Activated B cell treated with CpG ODN at 0.5 μM for 24 hours (primary cell): ENCODE measurements around the gene DEFB114. TPM values are rescaled to one million over a fixed set of nuclear protein-coding genes. Genes with fewer than 3 reads are reported as not detected.

Source experiments
- ATAC-seq: fragments of 200-7000 bp; cut with Tn5 transposase; one replicate; pipeline ENCODE4 v1.10.0; 2021; ENCODE audit warnings: low read depth, mild to moderate bottlenecking, moderate library complexity
- CTCF ChIA-PET: fragments of 350-600 bp; sonication (Branson Sonifier 250); formaldehyde crosslinking; loops from one replicate; lab custom pipeline; 2021; ENCODE audit warnings: antibody characterized with exemption; lab: Charles Lee
- POLR2A ChIA-PET: fragments of 350-600 bp; sonication (Branson Sonifier 250); formaldehyde crosslinking; loops from one replicate; lab custom pipeline; 2021; ENCODE audit warnings: antibody characterized with exemption; lab: Charles Lee
- DNase-seq: peaks from one replicate; pipeline ENCODE4 v3.0.0; 2022
- H3K27ac Mint-ChIP-seq: one replicate; pipeline ENCODE4 v1.8.0; 2020; ENCODE audit warnings: mixed read lengths
- H3K27me3 Mint-ChIP-seq: one replicate; pipeline ENCODE4 v1.8.0; 2021; ENCODE audit warnings: mixed read lengths
- H3K36me3 Mint-ChIP-seq: one replicate; pipeline ENCODE4 v1.8.0; 2021; ENCODE audit warnings: low read depth, mixed read lengths
- H3K4me1 Mint-ChIP-seq: one replicate; pipeline ENCODE4 v1.8.0; 2021; ENCODE audit warnings: mixed read lengths
- H3K4me3 Mint-ChIP-seq: one replicate; pipeline ENCODE4 v1.8.0; 2020; ENCODE audit warnings: mild to moderate bottlenecking, mixed read lengths
- H3K9me3 Mint-ChIP-seq: one replicate; pipeline ENCODE4 v1.8.0; 2020; ENCODE audit warnings: mixed read lengths
- intact Hi-C: fragments of 100-400 bp; cut with micrococcal nuclease; formaldehyde crosslinking; loops from one replicate; pipeline ENCODE4 v1.15.1; 2024
- total RNA-seq: library from RNA; stranded (reverse); gene quantifications from 2 replicates; pipeline ENCODE4 v1.2.3, GENCODE V29; 2022
- TF ChIP-seq, protein P1 (sequence below): fragments of 200-600 bp; IDR thresholded peaks from one replicate; pipeline ENCODE4 v1.8.0; 2022; ENCODE audit warnings: antibody characterized with exemption, mild to moderate bottlenecking

The DEFB114 gene, protein sequence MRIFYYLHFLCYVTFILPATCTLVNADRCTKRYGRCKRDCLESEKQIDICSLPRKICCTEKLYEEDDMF
- not detected in 2 replicates for total RNA-seq

DNA sequence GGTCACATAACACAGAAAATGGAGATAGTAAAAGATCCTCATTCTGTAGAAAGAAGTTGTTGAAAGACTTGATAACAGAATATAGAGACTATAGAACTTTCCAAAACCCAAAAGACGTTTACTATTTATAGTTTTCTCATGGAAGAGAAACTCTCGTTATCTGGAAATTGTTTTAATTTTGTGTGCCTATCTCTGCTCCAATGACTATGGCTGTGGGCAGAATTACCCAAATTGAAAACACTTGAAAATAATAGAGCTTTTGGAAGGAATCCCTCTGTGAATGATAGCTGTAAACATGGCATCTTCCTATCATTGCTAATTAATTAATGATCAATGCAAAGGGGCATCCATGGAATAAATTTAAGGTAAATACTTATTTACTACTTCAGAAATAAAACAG is at the start of gene DEFB114:
TSS of gene DEFB114 (minus strand) at position 101 of the 400 bp plus-strand sequence. CDS start at position 42, 59 bp downstream.
- no peaks in the 10 kb centered on the region for H3K36me3 Mint-ChIP-seq
- H3K27ac Mint-ChIP-seq, result no peak within 1 kb of the TSS
- ChIA-PET POLR2A (no interaction called here), CTCF (no interaction called here)
- intact Hi-C loops, result no loop called here
- no peak for DNase-seq
- TF ChIP-seq, protein P1, sequence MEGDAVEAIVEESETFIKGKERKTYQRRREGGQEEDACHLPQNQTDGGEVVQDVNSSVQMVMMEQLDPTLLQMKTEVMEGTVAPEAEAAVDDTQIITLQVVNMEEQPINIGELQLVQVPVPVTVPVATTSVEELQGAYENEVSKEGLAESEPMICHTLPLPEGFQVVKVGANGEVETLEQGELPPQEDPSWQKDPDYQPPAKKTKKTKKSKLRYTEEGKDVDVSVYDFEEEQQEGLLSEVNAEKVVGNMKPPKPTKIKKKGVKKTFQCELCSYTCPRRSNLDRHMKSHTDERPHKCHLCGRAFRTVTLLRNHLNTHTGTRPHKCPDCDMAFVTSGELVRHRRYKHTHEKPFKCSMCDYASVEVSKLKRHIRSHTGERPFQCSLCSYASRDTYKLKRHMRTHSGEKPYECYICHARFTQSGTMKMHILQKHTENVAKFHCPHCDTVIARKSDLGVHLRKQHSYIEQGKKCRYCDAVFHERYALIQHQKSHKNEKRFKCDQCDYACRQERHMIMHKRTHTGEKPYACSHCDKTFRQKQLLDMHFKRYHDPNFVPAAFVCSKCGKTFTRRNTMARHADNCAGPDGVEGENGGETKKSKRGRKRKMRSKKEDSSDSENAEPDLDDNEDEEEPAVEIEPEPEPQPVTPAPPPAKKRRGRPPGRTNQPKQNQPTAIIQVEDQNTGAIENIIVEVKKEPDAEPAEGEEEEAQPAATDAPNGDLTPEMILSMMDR, result no peak
- peaks cover 3% of the 10 kb centered on the region for H3K9me3 Mint-ChIP-seq
- H3K4me3 Mint-ChIP-seq, result no peak within 1 kb of the TSS
- no peak for ATAC-seq
- H3K27me3 Mint-ChIP-seq, result no peaks in the 10 kb centered on the region
- H3K4me1 Mint-ChIP-seq, result no peaks in the 10 kb centered on the region

DNA sequence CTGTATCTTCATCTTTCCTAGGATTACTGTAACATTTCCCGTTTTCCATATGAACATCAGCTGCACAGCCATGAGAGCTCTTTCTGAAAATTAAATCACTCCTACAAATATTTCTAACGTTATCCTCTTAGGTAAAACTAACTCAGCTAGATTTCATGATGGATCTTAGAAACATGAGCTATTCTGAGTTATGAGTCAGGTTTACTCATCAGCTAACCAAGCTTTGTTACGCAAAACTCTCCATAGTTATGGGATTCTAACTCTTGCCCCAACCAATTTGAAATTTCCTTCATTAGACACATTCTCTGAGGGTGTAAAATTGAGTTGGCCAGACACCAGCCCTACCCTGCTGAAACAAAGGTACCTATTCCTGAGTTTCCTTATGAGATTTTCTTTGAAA is 43.9 kb upstream of the DEFB114 start:
- no peak for ATAC-seq
- Mint-ChIP-seq H3K4me3 (no peak overlapping the region), H3K27me3 (no peaks in the 10 kb centered on the region), H3K9me3 (no peaks in the 10 kb centered on the region), H3K4me1 (no peaks in the 10 kb centered on the region), H3K27ac (no peak overlapping the region), H3K36me3 (no peaks in the 10 kb centered on the region)
- DNase-seq, result no peak
- TF ChIP-seq, protein P1, result no peak
- POLR2A ChIA-PET, result no interaction called here
- CTCF ChIA-PET, result no interaction called here
- intact Hi-C loops, result no loop called here

DNA sequence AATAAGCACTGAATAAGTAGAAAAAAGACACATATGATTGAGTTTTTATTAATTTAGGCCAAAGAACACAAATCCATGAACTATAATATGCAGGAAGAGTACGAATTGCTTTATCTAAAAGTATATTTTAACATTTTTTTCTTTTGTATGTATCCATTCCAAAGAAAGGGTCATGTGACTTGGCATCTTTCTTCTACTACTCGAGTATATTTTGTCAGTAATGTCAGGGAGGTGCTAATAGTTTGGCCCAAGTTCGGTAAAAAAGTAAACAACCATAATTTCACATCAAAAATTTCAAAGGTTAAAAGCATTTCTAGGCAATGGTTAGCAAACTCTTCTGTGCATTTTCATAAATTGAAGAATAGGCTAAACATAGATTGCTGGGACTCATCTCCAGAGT is 39.2 kb upstream of the DEFB114 start:
- Mint-ChIP-seq H3K36me3 (no peaks in the 10 kb centered on the region), H3K27me3 (no peaks in the 10 kb centered on the region), H3K9me3 (no peaks in the 10 kb centered on the region), H3K27ac (no peak overlapping the region), H3K4me1 (no peaks in the 10 kb centered on the region), H3K4me3 (no peak overlapping the region)
- intact Hi-C loops, result no loop called here
- no peak for ATAC-seq
- ChIA-PET POLR2A (no interaction called here), CTCF (no interaction called here)
- TF ChIP-seq, protein P1, result no peak
- no peak for DNase-seq

DNA sequence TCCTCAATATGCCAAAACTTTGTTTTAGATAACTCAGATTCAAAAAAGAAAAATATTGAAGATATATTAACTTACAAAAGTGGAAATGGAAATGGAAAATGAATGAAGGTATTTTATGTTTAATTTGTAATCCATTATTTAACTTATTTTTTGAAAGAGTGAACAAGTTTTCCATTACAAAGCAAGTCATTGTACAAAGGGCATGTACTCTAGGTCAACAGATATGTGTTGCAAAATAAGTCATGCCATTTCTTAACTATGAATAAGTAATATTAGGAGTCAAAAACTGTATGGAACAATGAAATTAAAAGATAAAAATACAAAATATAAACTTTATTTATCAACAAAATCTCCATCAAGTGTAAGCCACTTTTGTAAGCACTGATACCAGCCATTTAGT is 31.3 kb upstream of the DEFB114 start:
- no peak for ATAC-seq
- ChIA-PET CTCF (no interaction called here), POLR2A (no interaction called here)
- no peak for DNase-seq
- H3K4me1 Mint-ChIP-seq, result no peaks in the 10 kb centered on the region
- no peaks in the 10 kb centered on the region for H3K9me3 Mint-ChIP-seq
- no peaks in the 10 kb centered on the region for H3K27me3 Mint-ChIP-seq
- H3K36me3 Mint-ChIP-seq, result no peaks in the 10 kb centered on the region
- intact Hi-C loops, result no loop called here
- no peak overlapping the region for H3K4me3 Mint-ChIP-seq
- TF ChIP-seq, protein P1, result no peak
- no peak overlapping the region for H3K27ac Mint-ChIP-seq

DNA sequence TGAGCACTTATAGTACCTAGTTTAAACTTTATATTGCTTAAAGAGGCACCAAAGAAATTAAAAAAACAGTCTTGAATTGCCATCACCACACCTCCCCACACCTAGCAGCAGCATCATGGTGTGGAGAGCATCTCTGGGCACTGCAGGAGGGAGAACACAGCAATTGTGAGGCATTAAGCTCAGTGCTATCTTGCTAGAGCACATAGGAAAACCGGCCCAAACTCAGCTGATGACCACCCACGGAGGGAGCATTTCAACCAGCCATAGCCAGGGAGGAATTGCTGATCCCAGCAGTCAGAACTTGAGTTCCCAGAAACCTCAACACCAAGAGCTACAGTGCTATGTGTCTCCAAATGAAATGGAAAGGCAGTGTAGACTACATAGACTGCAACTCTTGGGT is 24.9 kb upstream of the DEFB114 start:
- ATAC-seq (no peak), DNase-seq (no peak)
- no peaks in the 10 kb centered on the region for H3K9me3 Mint-ChIP-seq
- H3K27me3 Mint-ChIP-seq, result no peaks in the 10 kb centered on the region
- intact Hi-C loops, result no loop called here
- POLR2A ChIA-PET, result no interaction called here
- TF ChIP-seq, protein P1, result no peak
- CTCF ChIA-PET, result no interaction called here
- no peak overlapping the region for H3K4me3 Mint-ChIP-seq
- no peaks in the 10 kb centered on the region for H3K36me3 Mint-ChIP-seq
- H3K27ac Mint-ChIP-seq, result no peak overlapping the region
- no peaks in the 10 kb centered on the region for H3K4me1 Mint-ChIP-seq
